Measurements from ENCODE around the gene GPRC5B. TPM values are rescaled to one million over a fixed set of nuclear protein-coding genes. Genes with fewer than 3 reads are reported as not detected.

Gene GPRC5B
- total and polyA plus RNA-seq, 2 of the 8 experiments (the other 6 are each of a cell fraction or from before 2014, with no cell fraction given), result 106 to 160 TPM

DNA sequence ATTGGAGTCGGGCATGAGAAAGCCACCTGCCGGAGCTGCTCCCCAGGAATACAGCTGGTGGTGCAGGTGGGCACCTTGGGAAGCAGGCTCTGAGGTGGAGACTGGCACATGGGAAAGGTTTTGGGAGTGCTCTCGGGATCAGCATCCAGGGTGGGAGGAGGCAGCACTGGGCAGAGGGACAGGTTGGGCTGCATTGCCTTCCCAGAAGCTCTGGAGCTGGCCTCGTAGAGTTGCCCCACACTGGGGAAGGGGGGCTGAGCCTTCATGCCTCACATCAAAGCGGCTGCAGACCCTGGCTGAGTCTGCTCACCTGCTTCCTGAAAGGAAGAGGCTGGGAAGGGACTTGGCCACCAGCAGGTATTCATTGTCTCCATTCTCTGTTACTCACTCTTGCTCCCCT, 13.5 kb upstream of the GPRC5B start:
- CTCF ChIA-PET (ENCODE audit: partially characterized antibody), result interaction anchor here (0.6 to 5.0 kb wide), 20 partner anchors 10 to 1029 kb away, joined by 3 to 57 read pairs (median 4); no protein-coding TSS in a partner anchor
- WGBS, 2 experiments (ENCODE audit: extremely low coverage in 1 of 2, insufficient coverage in 1 of 2, insufficient read length in 1 of 2, insufficient replicate concordance in 2 of 2, low coverage in 1 of 2, low lambda C conversion rate in 2 of 2, missing lambda C conversion rate in 1 of 2), result 89% methylated on average over 5 of the region's 5 CpGs; no CpG with 5 or more reads in 1 of the 2 experiments
- DNase-seq (ENCODE audit: low read depth in 1 of 2, low spot score in 2 of 2), result no peak
- TF ChIP-seq SP1 (IDR thresholded peaks at IDR 0.05; ENCODE audit: low read depth, low read length) (no peak), HDAC2 (IDR thresholded peaks at IDR 0.05; ENCODE audit: borderline replicate concordance in 1 of 2, low read depth in 2 of 2, low read length in 2 of 2) (no peak), RNF2 (IDR thresholded peaks at IDR 0.05; ENCODE audit: borderline replicate concordance, low read depth, low read length, missing control alignments, poor library complexity, severe bottlenecking) (no peak)

More for the DNA sequence above, 13.5 kb upstream of the GPRC5B start:
- Histone ChIP-seq H4K91ac (replicated peaks; ENCODE audit: insufficient read length, low read length) (no peak overlapping the region), H4K8ac (ENCODE audit: extremely low read depth, insufficient read depth, low read length) (no peak overlapping the region; the same call in 1 of the 2 replicates), H3K4ac (replicated peaks; ENCODE audit: insufficient read length, low read depth, low read length) (no peak overlapping the region), H3K36me3 (ENCODE audit: control insufficient read depth in 2 of 4, insufficient read depth in 4 of 4, low read length in 3 of 4) (no peaks in the 10 kb centered on the region), H3K23me2 (ENCODE audit: low read depth, low read length) (no peaks in the 10 kb centered on the region), H3K4me2 (ENCODE audit: insufficient read depth in 1 of 2, low read depth in 2 of 2, low read length in 2 of 2) (no peak overlapping the region), H2AK5ac (ENCODE audit: low read depth, low read length) (no peak overlapping the region), H3K23ac (ENCODE audit: insufficient read length) (no peak overlapping the region), H3K79me2 (ENCODE audit: control insufficient read depth in 1 of 2, insufficient read depth in 2 of 2, low read length in 2 of 2) (no peaks in the 10 kb centered on the region), H2BK5ac (ENCODE audit: low read depth, low read length) (no peak overlapping the region), H2BK15ac (ENCODE audit: low read length) (no peak overlapping the region), H3K79me1 (ENCODE audit: low read depth, low read length) (no peaks in the 10 kb centered on the region), H3K27ac (ENCODE audit: low read depth, low read length) (no peak overlapping the region), H2AFZ (ENCODE audit: low read length) (no peak overlapping the region), H2BK120ac (replicated peaks; ENCODE audit: low read depth, low read length) (no peak overlapping the region), H2BK20ac (ENCODE audit: low read length) (no peak overlapping the region), H3K27me3 (replicated peaks in 1 of 4; ENCODE audit: control insufficient read depth in 3 of 4, extremely low read depth in 1 of 4, insufficient read depth in 3 of 4, low read length in 3 of 4) (no peaks in the 10 kb centered on the region), H3K56ac (replicated peaks; ENCODE audit: insufficient read length, low read depth, low read length) (no peak overlapping the region), H3K18ac (ENCODE audit: extremely low read depth, low read length) (no peak overlapping the region; the same call in 1 of the 2 replicates), H3K4me1 (replicated peaks in 1 of 4; ENCODE audit: control insufficient read depth in 3 of 4, insufficient read depth in 4 of 4, low read length in 3 of 4) (peaks cover 0 to 7% (median 4%) of the 10 kb centered on the region in 4 experiments; a peak in 5 of 7 replicates), H3K4me3 (ENCODE audit: extremely low read depth in 1 of 4, insufficient read depth in 2 of 4, low read depth in 3 of 4, low read length in 4 of 4) (no peak overlapping the region), H3K9ac (replicated peaks in 1 of 4; ENCODE audit: extremely low read depth in 1 of 4, low read depth in 3 of 4, low read length in 3 of 4) (no peak overlapping the region), H4K5ac (ENCODE audit: insufficient read length, low read depth, low read length) (no peak overlapping the region), H3K14ac (ENCODE audit: insufficient read length) (no peak overlapping the region), H3K9me3 (ENCODE audit: insufficient read depth in 2 of 2, low read depth in 1 of 2, low read length in 1 of 2) (no peaks in the 10 kb centered on the region), H4K20me1 (replicated peaks in 1 of 2; ENCODE audit: control insufficient read depth in 1 of 2, insufficient read depth in 2 of 2, low read length in 2 of 2) (no peaks in the 10 kb centered on the region), H2BK12ac (ENCODE audit: low read depth, low read length) (0 out of 2 replicates have a peak overlapping the region, but pooled peaks have one; percentile 17)
- no peak for FAIRE-seq
- POLR2A ChIA-PET (ENCODE audit: partially characterized antibody), result no interaction called here
